HepG2 (cell line): ENCODE measurements around the gene ALOX5.

ENCODE experiments used
- ATF1 ChIP-seq: IDR thresholded peaks from 2 replicates; pipeline ENCODE4 v1.6.1; 2016; ENCODE audit warnings: mild to moderate bottlenecking, control low read depth
- ATF2 ChIP-seq: sonication (generic); formaldehyde crosslinking; IDR thresholded peaks from 2 replicates; pipeline ENCODE4 v1.4.0; 2020; ENCODE audit warnings: missing genetic modification reagents
- BRCA1 ChIP-seq: sonication (generic); formaldehyde crosslinking; IDR thresholded peaks from 2 replicates; pipeline ENCODE4 v1.4.0; 2020; ENCODE audit warnings: missing genetic modification reagents
- CREM ChIP-seq, 2 experiments: sonication (generic) in 1 of 2; formaldehyde crosslinking in 1 of 2; IDR thresholded peaks; 2 replicates each; pipeline versions ENCODE4 v1.4.0 to v1.6.1; 2016 to 2020; ENCODE audit warnings: antibody characterized with exemption in 1 of 2, mild to moderate bottlenecking in 1 of 2, missing genetic modification reagents in 1 of 2
- HOXA9 ChIP-seq: sonication (generic); formaldehyde crosslinking; IDR thresholded peaks from 2 replicates; pipeline ENCODE4 v1.8.1; 2022; ENCODE audit warnings: missing genetic modification reagents, mild to moderate bottlenecking, moderate library complexity, borderline replicate concordance
- IRF2 ChIP-seq: IDR thresholded peaks from 2 replicates; pipeline ENCODE4 v1.6.1; 2018; ENCODE audit warnings: missing genetic modification reagents, missing compliant biosample characterization
- JUNB ChIP-seq: sonication (generic); formaldehyde crosslinking; IDR thresholded peaks from 2 replicates; pipeline ENCODE4 v1.8.0; 2022; ENCODE audit warnings: missing genetic modification reagents, mild to moderate bottlenecking, borderline replicate concordance
- MYNN ChIP-seq: sonication (generic); formaldehyde crosslinking; IDR thresholded peaks from 2 replicates; pipeline ENCODE4 v1.4.0; 2020; ENCODE audit warnings: mild to moderate bottlenecking, low read depth, missing genetic modification reagents
- YEATS4 ChIP-seq: sonication (generic); formaldehyde crosslinking; IDR thresholded peaks from 2 replicates; pipeline ENCODE4 v1.4.0; 2020; ENCODE audit warnings: missing genetic modification reagents, borderline replicate concordance
- ZFP41 ChIP-seq: sonication (generic); formaldehyde crosslinking; IDR thresholded peaks from 2 replicates; pipeline ENCODE4 v1.4.0; 2020; ENCODE audit warnings: mild to moderate bottlenecking, missing genetic modification reagents, borderline replicate concordance
- ZZZ3 ChIP-seq: sonication (generic); formaldehyde crosslinking; IDR thresholded peaks from 2 replicates; pipeline ENCODE4 v1.4.0; 2020; ENCODE audit warnings: missing genetic modification reagents, mild to moderate bottlenecking, borderline replicate concordance
- TF ChIP-seq, protein P1 (sequence below): sonication (generic); formaldehyde crosslinking; IDR thresholded peaks from one replicate; pipeline ENCODE4 v1.5.1; 2020; ENCODE audit warnings: mild to moderate bottlenecking, missing genetic modification reagents; ENCODE audit errors: not compliant biosample characterization
- TF ChIP-seq, protein P2 (sequence below): sonication (generic); formaldehyde crosslinking; IDR thresholded peaks from 2 replicates; pipeline ENCODE4 v1.5.0; 2020; ENCODE audit warnings: mild to moderate bottlenecking, missing genetic modification reagents, moderate library complexity
- TF ChIP-seq, protein P3 (sequence below): sonication (generic); formaldehyde crosslinking; IDR thresholded peaks from 2 replicates; pipeline ENCODE4 v1.5.0; 2020; ENCODE audit warnings: mild to moderate bottlenecking, low read depth, missing genetic modification reagents, borderline replicate concordance

DNA sequence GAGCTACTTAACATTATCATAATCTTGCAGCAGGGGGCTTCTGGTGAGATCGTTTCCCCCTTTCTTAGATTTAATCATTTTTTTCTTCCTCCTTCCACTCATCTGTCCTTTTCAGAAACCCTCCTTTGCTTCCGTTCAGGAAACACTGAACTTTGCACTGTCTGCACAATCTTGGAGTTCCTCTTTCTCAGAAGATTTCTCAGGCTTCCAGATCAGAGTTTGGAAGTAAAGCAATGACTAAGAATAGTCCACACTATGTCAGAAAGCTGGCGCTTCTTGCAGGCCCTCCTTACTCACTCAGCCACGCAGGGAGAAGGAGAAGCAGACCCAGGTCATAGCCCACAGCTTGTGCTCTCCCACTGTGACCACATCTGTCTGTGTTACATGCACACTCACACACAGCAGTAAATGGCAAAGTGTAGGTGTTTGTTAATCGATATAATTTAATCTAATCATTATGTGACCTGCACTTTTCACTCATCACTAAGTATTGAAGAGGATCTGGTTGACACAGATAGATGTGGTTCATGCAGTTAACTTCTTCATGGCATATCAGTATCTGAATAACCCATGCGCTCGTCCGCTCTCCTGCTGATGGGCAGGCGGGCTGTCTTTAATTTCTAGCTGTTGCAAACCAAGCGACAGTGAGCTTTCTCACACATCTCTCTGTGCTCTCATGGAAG is 30.2 kb downstream of the ALOX5 start:
- TF ChIP-seq ATF1 (CRISPR knock-in tag), result no peak
- TF ChIP-seq, protein P1, sequence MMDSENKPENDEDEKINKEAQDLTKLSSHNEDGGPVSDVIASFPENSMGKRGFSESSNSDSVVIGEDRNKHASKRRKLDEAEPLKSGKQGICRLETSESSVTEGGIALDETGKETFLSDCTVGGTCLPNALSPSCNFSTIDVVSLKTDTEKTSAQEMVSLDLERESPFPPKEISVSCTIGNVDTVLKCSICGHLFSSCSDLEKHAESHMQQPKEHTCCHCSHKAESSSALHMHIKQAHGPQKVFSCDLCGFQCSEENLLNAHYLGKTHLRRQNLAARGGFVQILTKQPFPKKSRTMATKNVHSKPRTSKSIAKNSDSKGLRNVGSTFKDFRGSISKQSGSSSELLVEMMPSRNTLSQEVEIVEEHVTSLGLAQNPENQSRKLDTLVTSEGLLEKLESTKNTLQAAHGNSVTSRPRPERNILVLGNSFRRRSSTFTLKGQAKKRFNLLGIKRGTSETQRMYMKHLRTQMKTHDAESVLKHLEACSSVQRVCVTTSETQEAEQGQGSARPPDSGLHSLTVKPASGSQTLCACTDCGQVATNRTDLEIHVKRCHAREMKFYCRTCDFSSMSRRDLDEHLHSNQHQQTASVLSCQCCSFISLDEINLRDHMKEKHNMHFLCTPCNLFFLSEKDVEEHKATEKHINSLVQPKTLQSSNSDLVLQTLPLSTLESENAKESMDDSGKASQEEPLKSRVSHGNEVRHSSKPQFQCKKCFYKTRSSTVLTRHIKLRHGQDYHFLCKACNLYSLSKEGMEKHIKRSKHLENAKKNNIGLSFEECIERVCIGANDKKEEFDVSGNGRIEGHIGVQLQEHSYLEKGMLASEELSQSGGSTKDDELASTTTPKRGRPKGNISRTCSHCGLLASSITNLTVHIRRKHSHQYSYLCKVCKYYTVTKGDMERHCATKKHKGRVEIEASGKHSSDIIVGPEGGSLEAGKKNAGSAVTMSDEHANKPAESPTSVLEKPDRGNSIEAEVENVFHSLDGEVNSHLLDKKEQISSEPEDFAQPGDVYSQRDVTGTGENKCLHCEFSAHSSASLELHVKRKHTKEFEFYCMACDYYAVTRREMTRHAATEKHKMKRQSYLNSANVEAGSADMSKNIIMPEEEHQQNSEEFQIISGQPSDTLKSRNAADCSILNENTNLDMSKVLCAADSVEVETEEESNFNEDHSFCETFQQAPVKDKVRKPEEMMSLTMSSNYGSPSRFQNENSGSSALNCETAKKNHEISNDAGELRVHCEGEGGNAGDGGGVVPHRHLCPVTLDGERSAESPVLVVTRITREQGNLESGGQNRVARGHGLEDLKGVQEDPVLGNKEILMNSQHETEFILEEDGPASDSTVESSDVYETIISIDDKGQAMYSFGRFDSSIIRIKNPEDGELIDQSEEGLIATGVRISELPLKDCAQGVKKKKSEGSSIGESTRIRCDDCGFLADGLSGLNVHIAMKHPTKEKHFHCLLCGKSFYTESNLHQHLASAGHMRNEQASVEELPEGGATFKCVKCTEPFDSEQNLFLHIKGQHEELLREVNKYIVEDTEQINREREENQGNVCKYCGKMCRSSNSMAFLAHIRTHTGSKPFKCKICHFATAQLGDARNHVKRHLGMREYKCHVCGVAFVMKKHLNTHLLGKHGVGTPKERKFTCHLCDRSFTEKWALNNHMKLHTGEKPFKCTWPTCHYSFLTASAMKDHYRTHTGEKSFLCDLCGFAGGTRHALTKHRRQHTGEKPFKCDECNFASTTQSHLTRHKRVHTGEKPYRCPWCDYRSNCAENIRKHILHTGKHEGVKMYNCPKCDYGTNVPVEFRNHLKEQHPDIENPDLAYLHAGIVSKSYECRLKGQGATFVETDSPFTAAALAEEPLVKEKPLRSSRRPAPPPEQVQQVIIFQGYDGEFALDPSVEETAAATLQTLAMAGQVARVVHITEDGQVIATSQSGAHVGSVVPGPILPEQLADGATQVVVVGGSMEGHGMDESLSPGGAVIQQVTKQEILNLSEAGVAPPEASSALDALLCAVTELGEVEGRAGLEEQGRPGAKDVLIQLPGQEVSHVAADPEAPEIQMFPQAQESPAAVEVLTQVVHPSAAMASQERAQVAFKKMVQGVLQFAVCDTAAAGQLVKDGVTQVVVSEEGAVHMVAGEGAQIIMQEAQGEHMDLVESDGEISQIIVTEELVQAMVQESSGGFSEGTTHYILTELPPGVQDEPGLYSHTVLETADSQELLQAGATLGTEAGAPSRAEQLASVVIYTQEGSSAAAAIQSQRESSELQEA (CRISPR knock-in tag), result no peak
- TF ChIP-seq HOXA9, result no peak
- TF ChIP-seq ZZZ3 (CRISPR knock-in tag), result no peak
- TF ChIP-seq IRF2, result no peak
- no peak for TF ChIP-seq ATF2 (CRISPR knock-in tag)
- no peak for TF ChIP-seq ZFP41 (CRISPR knock-in tag)
- TF ChIP-seq, protein P2, sequence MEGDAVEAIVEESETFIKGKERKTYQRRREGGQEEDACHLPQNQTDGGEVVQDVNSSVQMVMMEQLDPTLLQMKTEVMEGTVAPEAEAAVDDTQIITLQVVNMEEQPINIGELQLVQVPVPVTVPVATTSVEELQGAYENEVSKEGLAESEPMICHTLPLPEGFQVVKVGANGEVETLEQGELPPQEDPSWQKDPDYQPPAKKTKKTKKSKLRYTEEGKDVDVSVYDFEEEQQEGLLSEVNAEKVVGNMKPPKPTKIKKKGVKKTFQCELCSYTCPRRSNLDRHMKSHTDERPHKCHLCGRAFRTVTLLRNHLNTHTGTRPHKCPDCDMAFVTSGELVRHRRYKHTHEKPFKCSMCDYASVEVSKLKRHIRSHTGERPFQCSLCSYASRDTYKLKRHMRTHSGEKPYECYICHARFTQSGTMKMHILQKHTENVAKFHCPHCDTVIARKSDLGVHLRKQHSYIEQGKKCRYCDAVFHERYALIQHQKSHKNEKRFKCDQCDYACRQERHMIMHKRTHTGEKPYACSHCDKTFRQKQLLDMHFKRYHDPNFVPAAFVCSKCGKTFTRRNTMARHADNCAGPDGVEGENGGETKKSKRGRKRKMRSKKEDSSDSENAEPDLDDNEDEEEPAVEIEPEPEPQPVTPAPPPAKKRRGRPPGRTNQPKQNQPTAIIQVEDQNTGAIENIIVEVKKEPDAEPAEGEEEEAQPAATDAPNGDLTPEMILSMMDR (CRISPR knock-in tag), result no peak
- no peak for TF ChIP-seq BRCA1 (CRISPR knock-in tag)
- no peak for TF ChIP-seq JUNB (CRISPR knock-in tag)
- TF ChIP-seq MYNN (CRISPR knock-in tag), result no peak
- TF ChIP-seq, protein P3, sequence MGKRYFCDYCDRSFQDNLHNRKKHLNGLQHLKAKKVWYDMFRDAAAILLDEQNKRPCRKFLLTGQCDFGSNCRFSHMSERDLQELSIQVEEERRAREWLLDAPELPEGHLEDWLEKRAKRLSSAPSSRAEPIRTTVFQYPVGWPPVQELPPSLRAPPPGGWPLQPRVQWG (CRISPR knock-in tag), result no peak
- no peak for TF ChIP-seq YEATS4 (CRISPR knock-in tag)
- TF ChIP-seq CREM (IDR thresholded peaks at IDR 0.05), result no peak
- TF ChIP-seq CREM (CRISPR knock-in tag; IDR thresholded peaks at IDR 0.05), result no peak
